ENCODE data around the gene P2RY12.

P2RY12 gene

DNA sequence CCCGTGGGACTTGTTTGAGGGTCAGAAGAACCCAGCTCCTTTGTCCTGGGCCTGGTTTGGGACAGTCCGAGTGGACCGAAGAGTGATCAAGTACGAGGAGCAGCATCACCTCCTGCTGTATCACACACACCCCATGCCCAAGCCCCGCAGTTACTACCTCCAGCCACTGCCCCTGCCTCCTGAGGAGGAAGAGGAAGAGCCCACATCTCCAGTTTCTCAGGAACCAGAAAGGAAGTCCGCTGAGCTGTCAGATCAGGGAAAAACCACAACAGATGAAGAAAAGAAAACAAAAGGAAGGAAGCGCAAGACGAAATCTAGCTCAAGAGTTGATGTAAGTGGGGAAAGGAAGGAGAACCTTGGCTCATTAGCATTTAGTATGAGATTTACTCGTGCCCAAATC, 3.3 kb upstream of the P2RY12 start:
- H3K27ac Mint-ChIP-seq (ENCODE audit: low read depth) = no peak overlapping the region
- ATAC-seq (replicated peaks; ENCODE audit: extremely low read depth, poor library complexity, severe bottlenecking) = no peak

GRCh38 chr3:151387432-151387831, 2.9 kb upstream of the P2RY12 start:
- Mint-ChIP-seq H3K4me1 (peaks cover 5% of the 10 kb centered on the region), H3K27me3 (peaks cover 25% of the 10 kb centered on the region), H3K4me3 (no peak overlapping the region), H3K36me3 (ENCODE audit: insufficient read depth) (no peaks in the 10 kb centered on the region), H3K27ac (ENCODE audit: low read depth) (no peak overlapping the region), H3K9me3 (no peaks in the 10 kb centered on the region)
- DNase-seq (ENCODE audit: low spot score in 2 of 2) = no peak
- ATAC-seq (replicated peaks; ENCODE audit: extremely low read depth, poor library complexity, severe bottlenecking) = no peak

More for the DNA sequence above, 3.3 kb upstream of the P2RY12 start:
- Mint-ChIP-seq H3K27me3 (peaks cover 29% of the 10 kb centered on the region), H3K4me1 (peaks cover 5% of the 10 kb centered on the region), H3K36me3 (ENCODE audit: insufficient read depth) (no peaks in the 10 kb centered on the region), H3K9me3 (no peaks in the 10 kb centered on the region), H3K4me3 (no peak overlapping the region)
- DNase-seq (ENCODE audit: low spot score in 2 of 2) = no peak

- H3K36me3 Mint-ChIP-seq (ENCODE audit: insufficient read depth) = no peaks in the 10 kb centered on the region
- no peak overlapping the region for H3K4me3 Mint-ChIP-seq
- H3K27me3 Mint-ChIP-seq = peaks cover 17% of the 10 kb centered on the region
- H3K9me3 Mint-ChIP-seq = no peaks in the 10 kb centered on the region
- no peak overlapping the region for H3K27ac Mint-ChIP-seq (ENCODE audit: low read depth)
- H3K4me1 Mint-ChIP-seq = peaks cover 5% of the 10 kb centered on the region
- DNase-seq (ENCODE audit: low spot score in 2 of 2) = no peak
- ATAC-seq (replicated peaks; ENCODE audit: extremely low read depth, poor library complexity, severe bottlenecking) = no peak
These were observed 1.5 kb upstream of the P2RY12 start for GRCh38 chr3:151386056-151386455.

DNA sequence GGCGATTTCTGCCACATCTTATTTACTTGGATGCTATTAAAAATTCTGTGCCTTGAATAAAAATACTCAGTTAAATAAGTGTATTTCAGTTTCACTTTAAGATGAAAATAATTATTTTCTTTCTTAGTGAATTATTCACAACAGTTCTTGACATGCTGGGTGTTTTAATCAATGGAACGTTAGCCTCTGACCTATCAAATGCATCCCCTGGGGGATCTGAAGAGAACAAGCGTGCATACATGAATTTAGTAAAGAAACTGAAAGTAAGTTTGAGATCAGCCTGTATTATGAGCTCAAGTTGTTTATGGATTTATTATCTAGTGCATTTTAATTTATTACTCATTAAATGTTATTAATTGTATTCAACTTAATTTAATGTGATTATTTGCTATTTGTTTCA, 597 bp downstream of the P2RY12 start:
- DNase-seq (ENCODE audit: low spot score in 2 of 2) (no peak), ATAC-seq (replicated peaks; ENCODE audit: extremely low read depth, poor library complexity, severe bottlenecking) (no peak)
- H3K4me1 Mint-ChIP-seq = peaks cover 5% of the 10 kb centered on the region
- peaks cover 3% of the 10 kb centered on the region for H3K27me3 Mint-ChIP-seq
- no peak overlapping the region for H3K4me3 Mint-ChIP-seq
- no peaks in the 10 kb centered on the region for H3K9me3 Mint-ChIP-seq
- H3K27ac Mint-ChIP-seq (ENCODE audit: low read depth) = no peak overlapping the region
- no peaks in the 10 kb centered on the region for H3K36me3 Mint-ChIP-seq (ENCODE audit: insufficient read depth)

- H3K4me3 Mint-ChIP-seq = no peak overlapping the region
- DNase-seq (ENCODE audit: low spot score in 2 of 2) (no peak), ATAC-seq (replicated peaks; ENCODE audit: extremely low read depth, poor library complexity, severe bottlenecking) (no peak)
- H3K36me3 Mint-ChIP-seq (ENCODE audit: insufficient read depth) = no peaks in the 10 kb centered on the region
- no peaks in the 10 kb centered on the region for H3K9me3 Mint-ChIP-seq
- H3K4me1 Mint-ChIP-seq = peaks cover 5% of the 10 kb centered on the region
- peaks cover 1% of the 10 kb centered on the region for H3K27me3 Mint-ChIP-seq
- H3K27ac Mint-ChIP-seq (ENCODE audit: low read depth) = no peak overlapping the region
These were observed 1.4 kb downstream of the P2RY12 start for GRCh38 chr3:151383111-151383510.

GRCh38 chr3:151382671-151383070, 1.9 kb downstream of the P2RY12 start:
- Mint-ChIP-seq H3K27ac (ENCODE audit: low read depth) (no peak overlapping the region), H3K36me3 (ENCODE audit: insufficient read depth) (no peaks in the 10 kb centered on the region), H3K4me3 (no peak overlapping the region)

GRCh38 chr3:151379083-151379734, 5.3 kb downstream of the P2RY12 start:
- ATAC-seq (replicated peaks; ENCODE audit: extremely low read depth, poor library complexity, severe bottlenecking) (no peak), DNase-seq (ENCODE audit: low spot score in 2 of 2) (no peak)
- Mint-ChIP-seq H3K27ac (ENCODE audit: low read depth) (no peak overlapping the region), H3K4me1 (no peaks in the 10 kb centered on the region), H3K4me3 (no peak overlapping the region), H3K9me3 (no peaks in the 10 kb centered on the region), H3K36me3 (ENCODE audit: insufficient read depth) (no peaks in the 10 kb centered on the region), H3K27me3 (peaks cover 17% of the 10 kb centered on the region)

More at GRCh38 chr3:151382671-151383070, 1.9 kb downstream of the P2RY12 start:
- Mint-ChIP-seq H3K9me3 (no peaks in the 10 kb centered on the region), H3K4me1 (peaks cover 5% of the 10 kb centered on the region), H3K27me3 (peaks cover 5% of the 10 kb centered on the region)
- ATAC-seq (replicated peaks; ENCODE audit: extremely low read depth, poor library complexity, severe bottlenecking) (no peak), DNase-seq (ENCODE audit: low spot score in 2 of 2) (no peak)

- ATAC-seq (replicated peaks; ENCODE audit: extremely low read depth, poor library complexity, severe bottlenecking) (no peak), DNase-seq (ENCODE audit: low spot score in 2 of 2) (no peak)
- Mint-ChIP-seq H3K27ac (ENCODE audit: low read depth) (no peak overlapping the region), H3K4me3 (no peak overlapping the region), H3K27me3 (peaks cover 17% of the 10 kb centered on the region), H3K36me3 (ENCODE audit: insufficient read depth) (no peaks in the 10 kb centered on the region), H3K9me3 (no peaks in the 10 kb centered on the region), H3K4me1 (no peaks in the 10 kb centered on the region)
These were observed 6.7 kb downstream of the P2RY12 start for GRCh38 chr3:151377768-151378385.

GRCh38 chr3:151372063-151372820, 12.3 kb downstream of the P2RY12 start:
- H3K4me3 Mint-ChIP-seq = no peak overlapping the region
- DNase-seq (ENCODE audit: low spot score in 2 of 2) (no peak), ATAC-seq (replicated peaks; ENCODE audit: extremely low read depth, poor library complexity, severe bottlenecking) (no peak)
- no peaks in the 10 kb centered on the region for H3K4me1 Mint-ChIP-seq
- no peak overlapping the region for H3K27ac Mint-ChIP-seq (ENCODE audit: low read depth)
- no peaks in the 10 kb centered on the region for H3K9me3 Mint-ChIP-seq
- H3K36me3 Mint-ChIP-seq (ENCODE audit: insufficient read depth) = no peaks in the 10 kb centered on the region
- peaks cover 16% of the 10 kb centered on the region for H3K27me3 Mint-ChIP-seq

DNA sequence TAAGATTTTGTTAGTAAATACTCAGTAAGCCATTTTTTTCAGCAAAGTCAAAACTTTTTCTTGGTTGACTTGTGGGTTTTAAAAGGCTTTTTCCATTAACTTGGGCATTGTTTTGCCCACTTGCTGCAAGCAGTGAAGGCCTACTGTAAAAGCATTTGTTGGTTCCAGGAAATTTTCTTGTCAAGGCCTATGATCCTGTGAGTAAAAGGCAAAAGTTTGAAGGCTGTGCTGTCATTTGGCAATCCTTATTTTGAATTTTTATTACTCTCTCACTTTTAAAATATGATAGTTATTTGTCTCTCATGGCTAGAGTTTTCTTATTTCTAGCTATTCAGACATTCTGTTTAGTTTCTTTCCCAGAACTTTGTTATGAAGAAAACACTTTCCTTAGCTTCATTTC, 13.0 kb downstream of the P2RY12 start:
- Mint-ChIP-seq H3K9me3 (no peaks in the 10 kb centered on the region), H3K4me3 (no peak overlapping the region), H3K27me3 (peaks cover 10% of the 10 kb centered on the region), H3K36me3 (ENCODE audit: insufficient read depth) (no peaks in the 10 kb centered on the region), H3K4me1 (no peaks in the 10 kb centered on the region), H3K27ac (ENCODE audit: low read depth) (no peak overlapping the region)
- ATAC-seq (replicated peaks; ENCODE audit: extremely low read depth, poor library complexity, severe bottlenecking) (no peak), DNase-seq (ENCODE audit: low spot score in 2 of 2) (no peak)

DNA sequence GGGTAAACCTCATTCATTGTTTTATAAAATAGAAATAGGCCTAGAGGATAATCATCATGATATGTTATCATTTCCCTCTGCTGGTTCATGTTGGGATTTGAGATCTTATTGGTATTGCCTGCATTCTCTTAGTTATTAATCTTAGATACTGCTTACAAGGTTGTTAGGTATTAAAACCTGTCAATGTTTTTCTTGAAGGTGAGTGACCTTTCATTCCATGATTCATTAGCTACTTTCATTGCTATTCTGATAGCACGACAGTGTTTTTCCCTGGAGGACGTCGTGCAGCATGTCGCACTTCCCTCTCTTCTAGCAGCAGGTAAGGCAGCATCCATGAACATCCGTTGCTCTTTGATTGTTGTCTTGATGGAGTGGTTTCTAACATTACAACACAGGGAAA, 17.1 kb downstream of the P2RY12 start:
- no peak overlapping the region for H3K27ac Mint-ChIP-seq (ENCODE audit: low read depth)
- DNase-seq (ENCODE audit: low spot score in 2 of 2) (no peak), ATAC-seq (replicated peaks; ENCODE audit: extremely low read depth, poor library complexity, severe bottlenecking) (no peak)
- no peak overlapping the region for H3K4me3 Mint-ChIP-seq
- H3K27me3 Mint-ChIP-seq = peaks cover 20% of the 10 kb centered on the region
- no peaks in the 10 kb centered on the region for H3K36me3 Mint-ChIP-seq (ENCODE audit: insufficient read depth)
- H3K9me3 Mint-ChIP-seq = no peaks in the 10 kb centered on the region
- H3K4me1 Mint-ChIP-seq = no peaks in the 10 kb centered on the region

DNA sequence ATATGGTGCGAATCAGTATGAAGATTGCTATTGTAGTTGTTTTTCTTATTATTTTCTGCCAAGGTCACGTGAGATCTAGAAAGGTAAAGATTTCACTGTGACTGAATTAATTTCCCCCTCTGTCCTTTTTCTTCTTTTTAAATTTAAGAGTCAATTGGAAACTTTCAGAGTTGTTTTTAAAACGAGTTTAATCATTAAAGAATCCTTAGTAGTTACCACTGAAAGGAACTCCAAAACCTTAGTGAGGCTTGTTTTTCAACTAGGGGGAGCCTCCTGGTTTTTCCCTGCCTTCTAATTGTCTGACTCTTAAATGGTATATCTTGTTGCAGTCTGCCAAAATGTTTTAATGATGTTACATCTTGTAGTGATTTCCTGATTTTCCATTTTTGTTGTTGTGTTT, 17.6 kb downstream of the P2RY12 start:
- Mint-ChIP-seq H3K9me3 (no peaks in the 10 kb centered on the region), H3K4me1 (no peaks in the 10 kb centered on the region), H3K4me3 (no peak overlapping the region)

GRCh38 chr3:151362751-151363174, 21.8 kb downstream of the P2RY12 start:
- Mint-ChIP-seq H3K27me3 (peaks cover 22% of the 10 kb centered on the region), H3K27ac (ENCODE audit: low read depth) (no peak overlapping the region), H3K9me3 (no peaks in the 10 kb centered on the region)

More for the DNA sequence above, 17.6 kb downstream of the P2RY12 start:
- H3K36me3 Mint-ChIP-seq (ENCODE audit: insufficient read depth) = no peaks in the 10 kb centered on the region
- H3K27me3 Mint-ChIP-seq = peaks cover 24% of the 10 kb centered on the region
- ATAC-seq (replicated peaks; ENCODE audit: extremely low read depth, poor library complexity, severe bottlenecking) (no peak), DNase-seq (ENCODE audit: low spot score in 2 of 2) (no peak)
- no peak overlapping the region for H3K27ac Mint-ChIP-seq (ENCODE audit: low read depth)

More at GRCh38 chr3:151362751-151363174, 21.8 kb downstream of the P2RY12 start:
- no peak for ATAC-seq (replicated peaks; ENCODE audit: extremely low read depth, poor library complexity, severe bottlenecking)
- Mint-ChIP-seq H3K4me1 (no peaks in the 10 kb centered on the region), H3K36me3 (ENCODE audit: insufficient read depth) (no peaks in the 10 kb centered on the region), H3K4me3 (no peak overlapping the region)
- no peak for DNase-seq (ENCODE audit: low spot score in 2 of 2)
